Measurements from ENCODE around the gene PCED1B.

The PCED1B gene

DNA sequence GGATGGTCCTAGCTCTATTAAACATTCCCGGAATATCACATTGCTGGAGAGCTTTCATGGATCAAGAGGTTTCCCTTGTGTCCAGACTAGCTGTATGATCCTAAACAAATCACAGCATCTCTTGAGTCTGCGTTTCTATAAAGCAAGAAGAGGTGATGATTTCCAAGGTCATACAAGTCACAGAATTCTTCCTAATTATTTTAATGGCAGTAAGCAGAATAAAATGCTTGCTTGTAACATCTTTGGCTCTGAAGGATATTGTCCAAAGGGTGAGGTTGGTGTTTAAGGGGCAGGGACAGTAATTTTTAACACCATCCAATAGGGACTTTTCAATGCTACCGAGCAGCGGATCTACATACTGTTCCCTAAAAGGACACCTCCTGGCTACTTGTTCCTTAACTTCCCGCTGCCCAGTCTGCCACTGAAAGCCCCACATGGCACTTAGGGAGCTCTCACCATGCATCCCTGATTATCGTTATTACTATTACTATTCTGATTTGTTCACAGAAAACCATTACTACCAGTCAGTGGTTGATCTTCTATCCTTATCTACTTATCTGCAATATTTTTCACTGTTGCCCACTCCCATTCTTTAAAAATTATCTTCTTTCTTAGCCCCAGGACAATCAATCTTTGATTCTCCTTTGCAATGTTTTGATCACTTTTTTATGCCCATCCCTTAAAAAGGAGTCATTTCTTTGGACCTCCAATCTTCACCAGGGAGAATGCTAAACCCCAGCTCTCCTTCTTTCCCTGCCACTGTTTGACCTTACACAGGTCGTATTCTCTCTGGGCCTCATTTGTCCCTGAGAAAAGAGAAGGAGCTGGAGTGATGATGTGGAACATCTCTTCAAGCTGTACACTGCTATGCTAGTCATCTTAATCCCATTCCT, 4.0 kb upstream of the PCED1B start:
- TF ChIP-seq, protein P1, sequence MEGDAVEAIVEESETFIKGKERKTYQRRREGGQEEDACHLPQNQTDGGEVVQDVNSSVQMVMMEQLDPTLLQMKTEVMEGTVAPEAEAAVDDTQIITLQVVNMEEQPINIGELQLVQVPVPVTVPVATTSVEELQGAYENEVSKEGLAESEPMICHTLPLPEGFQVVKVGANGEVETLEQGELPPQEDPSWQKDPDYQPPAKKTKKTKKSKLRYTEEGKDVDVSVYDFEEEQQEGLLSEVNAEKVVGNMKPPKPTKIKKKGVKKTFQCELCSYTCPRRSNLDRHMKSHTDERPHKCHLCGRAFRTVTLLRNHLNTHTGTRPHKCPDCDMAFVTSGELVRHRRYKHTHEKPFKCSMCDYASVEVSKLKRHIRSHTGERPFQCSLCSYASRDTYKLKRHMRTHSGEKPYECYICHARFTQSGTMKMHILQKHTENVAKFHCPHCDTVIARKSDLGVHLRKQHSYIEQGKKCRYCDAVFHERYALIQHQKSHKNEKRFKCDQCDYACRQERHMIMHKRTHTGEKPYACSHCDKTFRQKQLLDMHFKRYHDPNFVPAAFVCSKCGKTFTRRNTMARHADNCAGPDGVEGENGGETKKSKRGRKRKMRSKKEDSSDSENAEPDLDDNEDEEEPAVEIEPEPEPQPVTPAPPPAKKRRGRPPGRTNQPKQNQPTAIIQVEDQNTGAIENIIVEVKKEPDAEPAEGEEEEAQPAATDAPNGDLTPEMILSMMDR (IDR thresholded peaks at IDR 0.05; ENCODE audit: low read length, missing control alignments), result no peak
- DNase-seq (ENCODE audit: low read depth), result no peak
- no peak overlapping the region for H3K4me3 ChIP-seq (replicated peaks; ENCODE audit: low read depth, low read length)

DNA sequence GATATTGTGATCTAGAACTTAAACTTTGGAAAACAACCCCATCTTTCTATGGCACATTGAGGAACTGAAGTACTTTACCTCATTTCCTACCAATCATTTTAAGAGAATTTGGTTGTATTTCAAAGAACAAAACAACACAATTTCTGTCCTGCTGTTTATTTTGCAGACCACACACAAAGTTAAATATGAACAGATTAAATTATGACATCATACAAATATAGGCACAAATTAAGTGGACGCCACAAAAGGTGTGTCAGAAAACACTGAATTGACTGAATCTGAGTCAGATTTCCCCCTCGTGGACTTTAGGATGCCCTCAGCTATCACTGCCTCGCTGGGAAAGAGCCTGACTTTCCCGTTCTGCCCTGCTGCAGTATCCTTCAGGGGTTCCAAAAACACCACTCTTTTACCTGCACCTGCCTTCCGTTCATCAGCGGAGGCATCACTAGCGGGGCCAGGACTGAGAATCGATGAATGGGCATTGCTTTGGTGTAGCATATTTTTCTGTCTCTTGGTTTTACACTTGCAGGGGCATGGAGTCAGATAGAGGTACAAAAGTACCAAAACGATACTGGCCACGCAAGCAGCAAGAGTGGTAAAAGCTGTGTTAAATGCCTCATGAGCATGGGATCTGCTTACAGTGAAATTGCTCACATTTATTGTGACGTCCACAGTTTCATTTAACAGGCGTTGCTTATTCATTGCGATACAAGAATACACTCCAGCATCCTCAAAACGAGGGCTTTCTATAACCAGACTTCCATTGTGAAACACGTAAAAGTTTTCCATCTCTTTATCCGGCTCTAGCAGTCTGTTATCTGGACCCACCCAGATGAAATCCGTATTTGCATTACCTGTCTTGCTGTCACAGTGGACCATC, 2.0 kb upstream of the PCED1B start:
- DNase-seq (ENCODE audit: low read depth), result no peak
- TF ChIP-seq, protein P1 (IDR thresholded peaks at IDR 0.05; ENCODE audit: low read length, missing control alignments), result no peak
- H3K4me3 ChIP-seq (replicated peaks; ENCODE audit: low read depth, low read length), result peak overlapping the region; percentile 94

DNA sequence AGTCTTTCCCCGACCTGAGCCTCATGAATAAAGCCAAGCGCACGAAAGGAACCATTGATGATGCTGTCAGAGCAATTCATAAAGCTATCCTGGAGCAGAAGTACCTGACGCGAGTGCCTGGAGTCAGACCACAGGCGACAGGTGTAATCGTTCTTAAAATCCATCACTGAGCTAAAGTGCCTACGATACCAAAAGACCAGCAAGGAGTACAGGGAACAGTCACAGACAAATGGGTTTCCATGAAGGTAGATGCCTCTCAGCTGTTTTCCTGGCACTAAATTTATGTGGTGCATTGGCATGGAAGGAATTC, 1.4 kb upstream of the PCED1B start:
- peak overlapping the region; percentile 94 for H3K4me3 ChIP-seq (replicated peaks; ENCODE audit: low read depth, low read length)
- DNase-seq (ENCODE audit: low read depth), result no peak
- TF ChIP-seq, protein P1 (IDR thresholded peaks at IDR 0.05; ENCODE audit: low read length, missing control alignments), result no peak

DNA sequence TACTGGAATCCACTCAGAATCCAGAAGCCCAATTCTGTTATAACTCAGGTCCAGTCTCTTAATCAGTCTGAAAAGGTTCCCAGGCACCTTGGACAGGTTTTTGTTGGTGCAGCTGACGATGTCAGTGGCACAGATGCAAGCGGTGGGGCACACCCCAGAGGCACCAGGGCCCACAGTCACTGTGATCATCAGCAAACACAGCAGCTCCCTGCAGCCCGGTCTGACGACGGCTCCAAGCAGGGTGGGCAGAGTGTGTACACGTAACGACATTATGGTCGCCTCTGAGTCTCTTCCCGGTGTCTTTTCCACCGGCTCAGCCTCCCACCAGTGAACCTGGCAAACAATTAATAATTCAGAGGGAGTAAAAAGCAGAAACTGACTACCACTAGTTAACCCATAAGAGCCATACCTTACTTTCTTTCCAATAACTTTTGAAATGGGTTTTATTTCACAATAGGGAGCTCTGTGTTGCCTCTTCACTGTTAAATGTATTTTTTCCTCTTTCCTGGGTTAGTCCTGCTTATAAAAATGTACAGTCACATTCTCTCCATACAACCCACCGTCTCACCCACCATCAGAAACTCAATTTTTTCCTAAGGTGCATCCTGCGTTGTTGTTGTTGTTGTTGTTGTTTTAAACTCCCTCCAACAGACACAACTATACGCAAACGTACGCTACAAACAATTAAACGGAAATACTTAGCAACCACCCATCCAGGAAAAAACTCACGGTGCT, 521 bp upstream of the PCED1B start:
- DNase-seq (ENCODE audit: low read depth), result peak; percentile 46
- peak overlapping the region; percentile 94 for H3K4me3 ChIP-seq (replicated peaks; ENCODE audit: low read depth, low read length)
- TF ChIP-seq, protein P1 (IDR thresholded peaks at IDR 0.05; ENCODE audit: low read length, missing control alignments), result no peak

DNA sequence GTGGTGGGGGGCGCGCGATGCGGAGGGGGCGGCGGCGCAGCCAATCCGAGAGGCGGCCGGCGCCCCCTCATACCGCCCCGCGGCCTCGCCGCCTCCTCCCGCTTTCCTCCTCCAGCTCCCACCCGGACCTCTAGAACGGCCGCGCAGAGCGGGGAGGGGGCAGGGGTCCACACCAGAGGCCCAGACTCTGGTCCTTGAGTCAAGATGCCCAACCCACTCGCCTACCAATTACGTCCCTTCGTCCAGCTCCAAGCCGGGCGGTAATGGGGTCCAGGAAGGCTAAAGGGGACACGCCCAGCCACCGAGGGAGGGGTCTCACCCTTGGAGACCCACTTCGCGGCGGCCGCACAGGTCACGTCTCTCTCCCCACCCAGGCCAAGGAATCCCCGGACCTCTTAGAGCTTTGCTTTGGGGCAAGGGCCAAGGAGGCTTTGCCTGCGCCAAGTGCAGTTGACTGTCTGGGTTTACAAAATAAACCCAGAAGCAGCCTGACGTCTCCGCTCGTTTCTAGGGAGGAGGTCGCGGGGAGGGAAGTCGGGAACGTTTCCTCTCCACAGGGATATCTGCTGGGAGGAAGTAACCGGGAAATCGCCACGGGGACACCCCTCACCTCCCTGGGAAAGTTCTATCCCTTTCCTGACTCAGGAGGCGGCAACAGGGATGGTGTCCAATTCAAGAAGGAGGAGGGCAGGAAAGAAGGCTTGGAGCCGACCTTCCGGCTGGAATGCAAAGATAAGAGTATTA, 732 bp downstream of the PCED1B start:
- peak overlapping the region; percentile 94 for H3K4me3 ChIP-seq (replicated peaks; ENCODE audit: low read depth, low read length)
- DNase-seq (ENCODE audit: low read depth), result peak; percentile 83
- TF ChIP-seq, protein P1 (IDR thresholded peaks at IDR 0.05; ENCODE audit: low read length, missing control alignments), result no peak

All from fibroblast of pulmonary artery (primary cell).